ENCODE data around the gene RGS3.

RGS3 gene

DNA sequence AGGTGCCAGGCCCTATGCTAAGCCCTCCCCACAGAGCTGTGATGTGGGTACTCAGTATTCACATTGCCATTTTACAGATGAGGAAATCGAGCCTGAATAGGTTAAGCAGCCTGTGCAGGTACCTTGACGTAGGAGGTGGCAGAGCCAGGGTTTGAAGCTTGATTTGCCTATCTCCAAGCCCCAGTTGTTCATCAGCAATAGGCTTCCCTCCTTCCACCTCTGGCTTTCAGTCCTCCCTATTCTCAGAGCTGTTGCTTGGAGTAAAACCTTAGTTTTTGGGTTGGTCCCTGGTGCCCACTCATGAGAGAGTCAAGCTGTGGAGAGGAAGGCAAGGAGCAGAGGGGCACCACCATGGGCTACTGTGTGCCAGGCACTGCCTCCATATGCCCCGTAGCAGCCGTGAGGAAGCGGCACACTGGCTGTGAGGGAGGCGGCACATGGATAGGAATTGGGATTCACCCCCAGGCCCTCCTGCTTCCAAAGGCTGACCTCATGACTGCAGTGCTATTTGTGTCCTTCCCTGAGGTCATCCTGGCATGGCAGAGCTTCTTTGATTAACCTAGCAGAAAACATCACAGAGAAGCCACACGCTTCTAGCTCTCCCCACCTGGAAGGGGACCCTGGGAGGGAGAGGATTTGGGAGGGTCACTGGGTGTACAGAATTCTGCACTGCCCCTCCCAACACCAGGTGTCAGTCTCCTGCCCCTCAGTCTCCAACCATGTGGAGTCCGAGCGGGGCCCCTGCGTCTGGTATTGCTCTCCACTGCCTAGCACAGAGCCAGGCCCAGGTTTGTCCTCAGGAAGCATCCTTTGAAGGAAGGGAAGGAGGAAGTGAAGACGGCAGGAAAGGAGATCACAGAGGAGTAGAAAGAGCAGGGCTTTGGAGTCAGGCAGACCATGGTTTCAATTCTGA lies 109.8 kb downstream of the RGS3 start:
- no peak for DNase-seq

- no peak for DNase-seq
Observed at GRCh38 chr9:113573959-113574352, 110.4 kb downstream of the RGS3 start.

GRCh38 chr9:113574441-113575262 lies 111.1 kb downstream of the RGS3 start:
- DNase-seq = no peak

GRCh38 chr9:113577525-113578261 lies 114.2 kb downstream of the RGS3 start:
- DNase-seq = no peak

DNA sequence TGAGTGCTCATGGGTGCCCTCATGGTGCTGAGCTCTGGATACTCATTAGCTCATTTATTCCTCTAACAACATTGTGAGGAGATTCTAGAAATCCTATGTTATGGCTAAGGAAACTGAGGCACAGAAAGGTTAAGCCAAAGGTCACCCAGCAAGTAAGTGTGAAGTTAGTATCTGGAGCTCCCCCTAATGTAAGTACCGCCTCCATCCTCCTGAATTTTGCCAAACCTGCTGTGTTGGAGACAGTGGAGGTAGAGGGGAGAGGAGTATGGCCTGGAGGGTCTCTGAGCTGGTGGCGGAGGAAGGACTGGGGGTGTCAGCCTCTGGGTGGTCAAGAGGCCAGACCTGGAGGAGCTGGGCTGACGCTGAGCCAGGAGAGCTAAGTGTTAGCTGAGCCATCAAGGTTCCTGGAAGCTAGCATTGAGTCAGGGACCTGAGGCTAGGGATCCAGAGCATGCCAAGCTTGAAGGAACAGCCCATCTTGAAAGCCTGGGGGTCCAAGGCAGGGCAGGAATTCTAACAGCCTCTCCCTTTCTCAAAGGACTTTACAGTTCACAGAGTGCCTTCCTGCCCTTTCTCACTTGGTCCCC lies 114.8 kb downstream of the RGS3 start:
- DNase-seq = no peak

GRCh38 chr9:113578882-113579282 lies 115.4 kb downstream of the RGS3 start:
- no peak for DNase-seq

GRCh38 chr9:113579283-113580040 lies 115.9 kb downstream of the RGS3 start:
- peak in 1 of 2 donors; percentile 24 for DNase-seq

DNA sequence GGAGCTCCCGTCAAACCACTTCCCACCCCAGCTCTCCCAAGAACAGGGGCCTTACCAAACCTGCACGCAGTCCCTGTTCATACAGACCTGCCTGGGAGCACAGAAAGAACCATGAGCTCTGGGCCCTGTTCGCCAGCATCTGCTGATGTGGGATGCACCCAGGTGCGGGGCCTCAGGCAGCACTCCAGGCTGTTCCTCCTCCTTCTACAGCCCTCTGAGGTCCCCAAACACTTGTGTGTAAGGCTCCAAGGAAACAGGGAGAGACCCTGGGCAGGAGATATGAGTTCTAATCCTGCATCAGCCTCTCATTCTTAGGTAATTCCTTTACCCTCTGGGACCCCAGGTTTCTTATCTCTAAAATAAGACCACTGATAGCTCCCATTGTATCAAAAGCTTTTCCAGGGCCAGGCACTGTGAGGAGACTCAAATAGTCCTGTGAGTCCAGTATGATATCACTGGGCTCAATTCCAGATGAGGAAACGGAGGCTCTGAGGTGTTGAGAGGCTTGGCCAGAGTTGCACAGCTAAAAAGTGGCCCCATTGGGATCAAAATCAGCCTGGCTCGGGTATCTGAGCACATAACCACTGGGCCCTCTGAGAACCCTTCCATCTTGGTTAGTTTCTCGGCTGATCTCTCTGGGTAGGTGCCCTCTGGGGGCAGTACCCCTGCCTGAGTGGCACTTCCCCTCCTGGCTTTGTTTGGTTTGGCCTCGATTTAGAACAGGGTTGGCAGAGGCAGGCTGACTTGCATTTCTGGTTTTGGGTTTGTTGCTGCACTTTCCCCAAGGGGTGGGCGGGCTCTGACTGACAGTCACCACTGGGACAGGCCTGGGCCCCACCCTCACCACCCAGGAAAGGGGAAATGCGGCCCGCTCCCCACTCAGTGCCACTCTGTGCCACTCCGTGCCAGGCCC lies 116.8 kb downstream of the RGS3 start:
- peak; percentile 27 to 60 for DNase-seq

GRCh38 chr9:113580954-113581311 lies 117.4 kb downstream of the RGS3 start:
- no peak for DNase-seq

- DNase-seq = peak; percentile 72 to 77
Observed at GRCh38 chr9:113581865-113582697, 118.6 kb downstream of the RGS3 start.

GRCh38 chr9:113582698-113583200 lies 119.2 kb downstream of the RGS3 start:
- DNase-seq = no peak

- no peak for DNase-seq
Observed at GRCh38 chr9:113583511-113584427, 120.2 kb downstream of the RGS3 start.

GRCh38 chr9:113584428-113585084 lies 121.0 kb downstream of the RGS3 start:
- DNase-seq = no peak

- no peak for DNase-seq
Observed at GRCh38 chr9:113585085-113585442, 121.5 kb downstream of the RGS3 start.

DNA sequence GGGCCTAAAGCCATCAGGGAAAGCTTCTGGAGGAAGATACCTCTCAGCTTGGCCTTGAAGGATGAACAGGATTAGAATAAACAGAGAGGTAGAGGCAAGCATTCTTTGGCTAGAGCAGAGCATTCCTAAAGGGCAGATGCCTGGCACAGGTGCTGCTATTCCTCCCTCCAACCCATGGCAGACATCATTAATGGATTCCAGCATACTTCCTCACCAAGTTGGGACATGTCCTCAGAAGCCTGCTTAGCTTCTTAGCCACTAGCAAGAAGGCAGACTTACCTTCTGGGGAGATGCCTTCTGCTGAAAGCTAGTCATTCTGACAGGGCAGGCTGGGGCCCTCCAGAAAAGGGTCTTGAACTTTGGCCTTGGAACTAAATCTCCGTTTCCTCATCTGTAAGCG lies 122.0 kb downstream of the RGS3 start:
- no peak for DNase-seq

DNA sequence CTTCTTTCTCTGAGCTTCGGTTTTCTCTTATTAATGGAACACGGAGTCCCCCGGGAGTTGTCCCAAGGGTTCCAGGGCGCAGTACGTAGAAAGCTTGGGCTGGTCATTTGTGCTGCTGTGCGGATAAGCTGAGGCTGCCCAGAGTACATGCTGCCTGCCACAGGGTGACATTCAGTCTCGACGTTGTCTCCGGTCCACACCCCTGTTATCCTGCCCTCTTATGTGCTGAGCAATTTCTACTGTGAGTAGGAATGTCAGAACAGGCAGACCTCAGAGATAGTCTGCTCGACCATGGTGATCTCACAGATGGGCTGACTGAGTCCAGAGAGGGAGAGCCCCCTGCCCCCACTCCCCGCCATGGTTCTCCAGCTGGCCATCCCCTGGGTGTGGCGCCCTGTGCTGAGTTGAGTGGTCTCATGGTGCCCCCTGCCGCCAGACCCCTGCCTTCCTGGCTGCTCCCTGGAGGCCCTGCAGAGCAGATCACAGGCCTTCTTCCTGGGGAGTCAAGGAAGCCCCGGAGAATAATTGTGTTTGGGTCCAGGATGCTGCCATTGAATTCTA lies 124.0 kb downstream of the RGS3 start:
- DNase-seq = no peak

- no peak for DNase-seq
Observed at GRCh38 chr9:113588242-113588810, 124.8 kb downstream of the RGS3 start.

All from hippocampal formation (tissue), 2 donors.